Upper lobe of left lung (tissue), 6 donors: ENCODE measurements around the gene ZNF778. TPM values are rescaled to one million over a fixed set of nuclear protein-coding genes. Genes with fewer than 3 reads are reported as not detected.
"Not testable (repeated sequence)": the region's sequence is repeated elsewhere in the genome, so short reads cannot be mapped to it uniquely, and the experiment has no call there.

Source experiments
- ATAC-seq, 2 donors: fragments of 200-7000 bp; cut with Tn5 transposase; one replicate each; pipeline ENCODE4 v1.9.1; 2022; ENCODE audit warnings: mild to moderate bottlenecking in 2 of 2, moderate library complexity in 2 of 2; ENCODE audit not compliant: low FRiP score in 2 of 2
- DNase-seq, 2 donors: peaks; one replicate each; pipeline ENCODE4 v3.0.0-alpha.2; 2019 to 2020
- H3K27ac ChIP-seq, 4 donors: fragments of 200-600 bp; sonication (generic); one replicate each; pipeline ENCODE4 v1.5.1; 2016 to 2019
- H3K27me3 ChIP-seq, 4 donors: fragments of 200-600 bp; sonication (generic); one replicate each; pipeline ENCODE4 v1.5.1; 2017 to 2019
- H3K36me3 ChIP-seq, 4 donors: fragments of 200-600 bp; sonication (generic); one replicate each; pipeline ENCODE4 v1.5.1; 2016 to 2019
- H3K4me1 ChIP-seq, 4 donors: fragments of 200-600 bp; sonication (generic); one replicate each; pipeline ENCODE4 v1.5.1; 2018 to 2019
- H3K4me3 ChIP-seq, 4 donors: fragments of 200-600 bp; sonication (generic); one replicate each; pipeline ENCODE4 v1.5.1; 2017 to 2019; ENCODE audit warnings: mild to moderate bottlenecking in 2 of 4, moderate library complexity in 1 of 4
- H3K9me3 ChIP-seq, 4 donors: fragments of 200-600 bp; sonication (generic); one replicate each; pipeline ENCODE4 v1.5.1; 2018 to 2019
- EP300 ChIP-seq, 4 donors: sonication (generic); formaldehyde crosslinking; IDR thresholded peaks; one replicate each; pipeline ENCODE4 v1.5.1; 2017; ENCODE audit warnings: antibody characterized with exemption in 4 of 4, control low read depth in 2 of 4
- POLR2A ChIP-seq, 4 donors: fragments of 450-650 bp; IDR thresholded peaks; one replicate each; pipeline ENCODE4 v1.5.1; 2016 to 2017; ENCODE audit warnings: antibody characterized with exemption in 4 of 4, mild to moderate bottlenecking in 2 of 4
- POLR2AphosphoS5 ChIP-seq, 2 donors: sonication (generic); formaldehyde crosslinking; IDR thresholded peaks; one replicate each; pipeline ENCODE4 v1.5.1; 2017; ENCODE audit warnings: antibody characterized with exemption in 2 of 2
- WGBS, 2 donors: methylation state at CpG; one replicate each; pipeline ENCODE4 v1.1.5; 2017 to 2018; 5-methylcytosine and 5-hydroxymethylcytosine counted together
- total RNA-seq, 6 donors: library from RNA; depleted of rRNA in 4 of 6; stranded (reverse); fragments of >200 nt in 4 of 6; gene quantifications; one replicate each; pipeline versions ENCODE4 v1.1.0 to v1.2.1, GENCODE V29; 2016 to 2021
- TF ChIP-seq, protein P1 (sequence below), 6 experiments: fragments of 450-650 bp in 4 of 6; fragments of 200-600 bp in 2 of 6; sonication (generic) in 2 of 6; IDR thresholded peaks; one replicate each; pipeline ENCODE4 v1.5.1; 2016 to 2019; ENCODE audit warnings: antibody characterized with exemption in 6 of 6
- donor health status: DM: no; HTN: no; CAD: no; lungs with moderate emphysema.
- donor health status: DM: no; HTN: yes; CAD: no; lungs with severe emphysema.

The ZNF778 gene
- total RNA-seq, 6 donors from 2014 or later = 12.3 to 50.1 (median 17.7) TPM

DNA sequence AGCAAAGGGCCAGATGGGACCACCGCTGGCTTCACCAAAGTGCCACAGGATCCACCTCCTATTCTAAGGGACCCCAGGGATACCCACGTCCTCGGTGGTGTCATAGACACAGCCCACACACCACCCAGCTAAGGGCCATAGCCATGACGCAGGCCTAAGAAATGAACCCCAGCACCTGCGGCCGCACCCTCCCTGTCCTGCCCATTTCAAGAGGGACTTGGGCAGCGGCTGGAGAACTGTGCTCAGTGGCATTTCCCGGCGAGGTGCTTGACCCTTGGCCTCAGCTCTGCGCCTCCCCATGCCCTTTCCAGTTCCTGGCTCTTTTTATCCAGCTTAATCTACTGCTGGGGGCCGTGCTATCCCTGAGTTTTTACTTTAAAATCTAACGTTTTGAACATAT is 27.3 kb downstream of the ZNF778 start:
- 63 to 66% methylated on average over 11 to 12 of the region's 12 CpGs for WGBS, 2 donors
- no peaks in the 10 kb centered on the region for H3K36me3 ChIP-seq
- H3K9me3 ChIP-seq = peaks cover 0 to 5% (median 0%) of the 10 kb centered on the region in 4 donors
- DNase-seq = peak; percentile 72 to 89
- TF ChIP-seq, protein P1, sequence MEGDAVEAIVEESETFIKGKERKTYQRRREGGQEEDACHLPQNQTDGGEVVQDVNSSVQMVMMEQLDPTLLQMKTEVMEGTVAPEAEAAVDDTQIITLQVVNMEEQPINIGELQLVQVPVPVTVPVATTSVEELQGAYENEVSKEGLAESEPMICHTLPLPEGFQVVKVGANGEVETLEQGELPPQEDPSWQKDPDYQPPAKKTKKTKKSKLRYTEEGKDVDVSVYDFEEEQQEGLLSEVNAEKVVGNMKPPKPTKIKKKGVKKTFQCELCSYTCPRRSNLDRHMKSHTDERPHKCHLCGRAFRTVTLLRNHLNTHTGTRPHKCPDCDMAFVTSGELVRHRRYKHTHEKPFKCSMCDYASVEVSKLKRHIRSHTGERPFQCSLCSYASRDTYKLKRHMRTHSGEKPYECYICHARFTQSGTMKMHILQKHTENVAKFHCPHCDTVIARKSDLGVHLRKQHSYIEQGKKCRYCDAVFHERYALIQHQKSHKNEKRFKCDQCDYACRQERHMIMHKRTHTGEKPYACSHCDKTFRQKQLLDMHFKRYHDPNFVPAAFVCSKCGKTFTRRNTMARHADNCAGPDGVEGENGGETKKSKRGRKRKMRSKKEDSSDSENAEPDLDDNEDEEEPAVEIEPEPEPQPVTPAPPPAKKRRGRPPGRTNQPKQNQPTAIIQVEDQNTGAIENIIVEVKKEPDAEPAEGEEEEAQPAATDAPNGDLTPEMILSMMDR (IDR thresholded peaks at IDR 0.05) = no peak
- TF ChIP-seq POLR2AphosphoS5 (IDR thresholded peaks at IDR 0.05) (peak; percentile 56 to 73), EP300 (IDR thresholded peaks at IDR 0.05) (peak in 3 of 4 donors; percentile 50 to 96 (median 72)), POLR2A (IDR thresholded peaks at IDR 0.05) (peak in 1 of 4 donors; percentile 36)
- peak overlapping the region; percentile 53 to 86 (median 70) for H3K27ac ChIP-seq
- peak in 1 of 2 donors; percentile 83 for ATAC-seq
- no peak overlapping the region for H3K4me3 ChIP-seq
- peaks cover 20 to 42% (median 32%) of the 10 kb centered on the region in 4 donors for H3K4me1 ChIP-seq
- no peaks in the 10 kb centered on the region for H3K27me3 ChIP-seq

DNA sequence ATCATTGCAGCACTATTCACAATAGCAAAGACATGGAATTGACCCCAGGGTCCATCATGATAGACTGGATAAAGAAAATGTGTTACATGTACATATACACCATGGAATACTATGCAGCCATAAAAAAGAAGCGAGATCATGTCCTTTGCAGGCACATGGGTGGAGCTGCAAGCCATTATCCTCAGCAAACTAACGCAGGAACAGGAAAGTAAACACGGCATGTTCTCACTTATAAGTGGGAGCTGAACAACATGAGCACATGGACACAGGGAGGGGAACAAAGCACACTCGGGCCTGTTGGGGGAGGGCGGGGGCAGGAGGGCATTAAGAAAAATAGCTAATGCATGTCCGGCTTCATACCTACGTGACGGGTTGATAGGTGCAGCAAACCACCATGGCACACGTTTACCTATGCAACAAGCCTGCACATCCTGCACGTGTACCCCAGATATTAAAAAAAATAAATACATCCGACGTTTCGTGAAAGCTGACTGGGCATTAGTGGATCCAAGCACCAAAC is 28.9 kb downstream of the ZNF778 start:
- Histone ChIP-seq H3K9me3 (peaks cover 0 to 5% (median 0%) of the 10 kb centered on the region in 4 donors), H3K27me3 (no peaks in the 10 kb centered on the region), H3K36me3 (no peaks in the 10 kb centered on the region), H3K27ac (peak overlapping the region; percentile 71 to 84 (median 82)), H3K4me3 (peak overlapping the region in 3 of 4 donors; percentile 57 to 63 (median 62)), H3K4me1 (peaks cover 14 to 38% (median 22%) of the 10 kb centered on the region in 4 donors)
- WGBS, 2 donors = 45 to 49% methylated on average over 13 of the region's 13 CpGs
- TF ChIP-seq EP300 (IDR thresholded peaks at IDR 0.05) (peak in 1 of 4 donors; percentile 71), POLR2A (IDR thresholded peaks at IDR 0.05) (no peak), POLR2AphosphoS5 (IDR thresholded peaks at IDR 0.05) (peak in 1 of 2 donors; percentile 28)
- TF ChIP-seq, protein P1 (IDR thresholded peaks at IDR 0.05) = no peak
- no peak for ATAC-seq
- peak in 1 of 2 donors; percentile 64 for DNase-seq

DNA sequence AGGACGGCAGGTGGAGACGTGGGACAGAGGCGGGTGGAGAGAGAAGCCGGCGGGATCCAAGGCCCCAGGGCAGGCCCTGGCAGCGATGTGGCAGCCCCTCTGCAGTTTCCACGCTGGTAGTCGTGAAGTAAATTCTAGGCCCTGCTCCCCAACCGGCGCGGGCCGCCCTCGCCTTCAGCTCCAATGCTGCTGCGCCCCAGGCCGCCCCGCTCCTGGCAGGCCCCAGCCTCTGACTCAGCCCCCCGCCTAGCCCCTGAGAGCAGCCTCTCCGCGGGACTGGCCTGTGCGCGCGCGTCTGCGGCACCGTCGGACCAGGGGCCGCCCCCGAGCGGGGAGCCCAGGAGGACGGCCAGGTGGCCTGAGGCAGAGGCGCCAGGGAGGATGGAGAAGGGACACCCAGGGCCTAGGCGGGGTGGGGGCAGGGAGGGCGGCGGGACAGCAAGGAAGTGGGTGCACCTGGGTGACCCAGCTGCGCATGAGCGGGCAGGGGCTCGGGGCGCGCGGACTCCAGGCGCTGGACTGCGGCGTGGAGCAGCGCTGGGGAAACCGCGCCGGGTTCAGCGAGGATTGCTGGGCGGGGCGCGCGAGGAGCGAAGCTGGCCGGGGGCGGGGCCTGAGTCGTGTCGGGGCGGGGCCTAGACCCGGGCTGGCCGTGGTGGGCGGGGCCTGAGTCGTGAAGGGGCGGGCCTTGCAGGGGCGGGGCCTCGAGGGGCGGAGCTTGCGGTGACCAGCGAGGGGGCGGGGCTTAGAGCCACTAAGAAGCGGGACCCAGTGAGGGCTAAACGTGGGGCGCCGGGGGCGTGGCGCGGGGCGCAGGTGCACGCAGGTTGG is 29.6 kb downstream of the ZNF778 start:
- Histone ChIP-seq H3K27me3 (no peaks in the 10 kb centered on the region), H3K9me3 (peaks cover 0 to 5% (median 0%) of the 10 kb centered on the region in 4 donors), H3K4me1 (peaks cover 9 to 34% (median 19%) of the 10 kb centered on the region in 4 donors), H3K4me3 (peak overlapping the region; percentile 34 to 63 (median 60)), H3K27ac (peak overlapping the region; percentile 71 to 84 (median 82)), H3K36me3 (no peaks in the 10 kb centered on the region)
- TF ChIP-seq POLR2A (IDR thresholded peaks at IDR 0.05) = peak in 1 of 4 donors; percentile 48
- TF ChIP-seq EP300 (IDR thresholded peaks at IDR 0.05) = no peak
- ATAC-seq (peak; percentile 97 to 99), DNase-seq (peak; percentile 94 to 99)
- WGBS, 2 donors = 3 to 5% methylated on average over 18 to 68 of the region's 78 CpGs

DNA sequence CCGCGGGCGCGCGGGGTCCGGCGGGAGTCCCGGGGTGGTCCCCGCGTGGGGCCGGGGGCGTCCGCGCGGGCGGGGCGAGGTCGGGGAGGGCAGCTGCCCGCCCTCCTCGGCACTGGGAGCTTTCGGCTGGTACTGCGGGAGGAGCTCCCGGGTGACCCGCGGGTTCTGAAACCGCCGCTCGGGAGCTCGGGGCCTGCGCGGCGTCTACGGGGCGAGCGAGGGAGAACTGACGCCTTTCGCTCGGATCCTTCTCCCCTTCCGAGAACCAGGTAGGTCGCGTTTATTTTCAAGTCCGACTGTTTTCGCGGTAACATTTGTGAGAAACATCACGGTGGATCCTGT is 30.2 kb downstream of the ZNF778 start:
- Histone ChIP-seq H3K4me3 (peak overlapping the region in 3 of 4 donors; percentile 57 to 63 (median 62)), H3K27ac (peak overlapping the region in 1 of 4 donors; percentile 84), H3K4me1 (peaks cover 9 to 34% (median 19%) of the 10 kb centered on the region in 4 donors)
- not testable (repeated sequence) for DNase-seq, H3K9me3 ChIP-seq, H3K27me3 ChIP-seq, H3K36me3 ChIP-seq
- 9 to 11% methylated on average over 3 to 10 of the region's 45 CpGs for WGBS, 2 donors
- ATAC-seq = peak in 1 of 2 donors; percentile 44

DNA sequence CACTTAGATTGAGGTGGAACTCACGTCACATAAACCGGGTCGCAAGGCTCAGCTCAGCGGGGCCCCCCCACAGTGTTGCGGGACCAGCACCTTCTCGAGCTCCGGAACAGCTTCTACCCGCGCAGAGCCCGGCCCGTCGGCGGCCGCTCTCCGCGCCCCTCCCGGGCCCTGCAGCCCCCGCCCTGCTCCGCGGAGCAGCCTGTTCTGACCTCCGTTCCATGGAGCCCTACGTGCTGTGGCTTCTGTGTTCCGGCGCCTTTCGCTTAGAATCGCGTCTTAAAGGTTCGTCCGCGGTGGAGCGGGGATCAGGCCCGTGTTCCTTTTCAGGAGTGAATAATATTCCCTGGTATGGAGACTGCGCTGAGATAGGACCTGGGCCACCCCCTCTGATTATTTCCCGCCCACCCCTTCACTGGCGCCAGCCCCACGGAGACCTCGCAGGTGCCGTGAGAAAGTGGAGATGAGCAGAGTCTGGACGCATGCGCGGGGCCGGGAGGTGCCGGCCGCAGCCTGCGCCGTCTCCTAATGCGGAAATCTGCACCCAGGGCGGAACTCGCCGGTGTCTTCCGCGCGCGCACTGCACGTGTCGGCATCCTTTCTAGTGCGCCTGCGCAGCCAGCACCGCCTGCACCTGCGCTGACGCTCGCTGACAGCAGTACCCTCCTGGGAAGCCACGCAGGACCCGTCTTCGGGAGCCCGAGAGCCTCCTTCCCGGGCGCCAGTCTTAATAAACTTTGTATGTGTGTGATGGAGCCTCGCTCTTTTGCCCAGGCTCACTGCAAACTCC is 30.9 kb downstream of the ZNF778 start:
- 59 to 66% methylated on average over 67 to 69 of the region's 69 CpGs for WGBS, 2 donors
- H3K27ac ChIP-seq = no peak overlapping the region
- H3K27me3 ChIP-seq = no peaks in the 10 kb centered on the region
- no peaks in the 10 kb centered on the region for H3K36me3 ChIP-seq
- no peak for TF ChIP-seq POLR2A (IDR thresholded peaks at IDR 0.05)
- TF ChIP-seq POLR2AphosphoS5 (IDR thresholded peaks at IDR 0.05) = no peak
- TF ChIP-seq, protein P1 (IDR thresholded peaks at IDR 0.05) = no peak
- TF ChIP-seq EP300 (IDR thresholded peaks at IDR 0.05) = no peak
- peaks cover 9 to 34% (median 19%) of the 10 kb centered on the region in 4 donors for H3K4me1 ChIP-seq
- peaks cover 0 to 5% (median 0%) of the 10 kb centered on the region in 4 donors for H3K9me3 ChIP-seq
- ATAC-seq (no peak), DNase-seq (peak in 1 of 2 donors; percentile 82)
- peak overlapping the region in 3 of 4 donors; percentile 57 to 63 (median 62) for H3K4me3 ChIP-seq
